ENCODE data around the gene TBC1D22B. TPM values are rescaled to one million over a fixed set of nuclear protein-coding genes. Genes with fewer than 3 reads are reported as not detected.

Gene TBC1D22B
- total and polyA plus RNA-seq, 2 of the 13 experiments (the other 11 are each of a cell fraction or from before 2014, with no cell fraction given): 9.7 to 12.9 TPM

DNA sequence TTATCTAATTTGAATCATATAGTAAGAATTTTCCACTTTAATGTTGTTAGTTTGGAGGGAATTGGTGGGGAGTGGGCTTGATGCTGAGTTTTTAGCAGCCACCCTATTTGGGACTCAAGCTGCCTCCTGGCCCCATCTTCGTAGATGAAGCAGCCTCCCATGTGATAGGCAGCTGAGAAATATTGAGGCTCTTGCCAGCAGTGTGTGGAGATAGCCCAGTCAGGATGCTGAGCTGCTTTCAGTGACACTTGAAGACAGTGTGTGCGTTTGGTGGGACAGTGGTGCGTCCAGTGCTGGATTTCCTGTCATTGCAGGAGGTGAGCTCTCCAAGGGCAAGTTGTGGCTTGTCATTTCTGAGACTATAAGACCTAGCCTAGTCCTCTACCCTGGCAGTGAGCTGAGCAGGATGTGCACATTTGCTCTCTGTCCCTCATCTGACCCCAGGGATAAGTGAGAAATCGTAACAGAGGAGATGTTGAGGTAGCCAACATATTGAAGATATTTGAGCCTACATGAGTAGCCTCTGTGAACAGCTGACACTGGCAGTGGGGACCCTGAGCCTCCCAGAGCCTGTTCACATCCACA, 48.4 kb downstream of the TBC1D22B start:
- Histone ChIP-seq H3K36me3 (replicated peaks in 1 of 2; ENCODE audit: control insufficient read depth in 1 of 2, insufficient read depth in 2 of 2, low read length in 2 of 2) (peaks cover 15 to 52% of the 10 kb centered on the region in 2 experiments; a peak in 4 of 5 replicates), H3K9me3 (ENCODE audit: low read length) (no peaks in the 10 kb centered on the region), H3K27me3 (ENCODE audit: control insufficient read depth in 1 of 2, insufficient read depth in 2 of 2, low read length in 2 of 2) (no peaks in the 10 kb centered on the region), H3K4me2 (ENCODE audit: low read depth, low read length) (no peak overlapping the region), H3K79me2 (ENCODE audit: insufficient read depth, low read length) (no peaks in the 10 kb centered on the region), H3K4me1 (ENCODE audit: insufficient read depth, low read length) (no peaks in the 10 kb centered on the region), H4K20me1 (ENCODE audit: insufficient read depth, low read length) (no peaks in the 10 kb centered on the region), H3K27ac (ENCODE audit: extremely low read length, insufficient read depth, low read length) (no peak overlapping the region), H2AFZ (ENCODE audit: low read length) (no peak overlapping the region), H3K9ac (ENCODE audit: insufficient read depth, low read depth, low read length) (no peak overlapping the region), H3K4me3 (replicated peaks in 1 of 3; ENCODE audit: insufficient read depth in 1 of 3, low read depth in 2 of 3, low read length in 3 of 3) (no peak overlapping the region)
- ATAC-seq (no peak), FAIRE-seq (no peak), DNase-seq (ENCODE audit: low spot score) (no peak)
- no TSS peak for BruUV-seq (replicated peaks)
- WGBS (ENCODE audit: low lambda C conversion rate): 100% methylated on average over 4 of the region's 4 CpGs
- TF ChIP-seq, protein P1, sequence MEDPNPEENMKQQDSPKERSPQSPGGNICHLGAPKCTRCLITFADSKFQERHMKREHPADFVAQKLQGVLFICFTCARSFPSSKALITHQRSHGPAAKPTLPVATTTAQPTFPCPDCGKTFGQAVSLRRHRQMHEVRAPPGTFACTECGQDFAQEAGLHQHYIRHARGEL (CRISPR knock-in tag; IDR thresholded peaks at IDR 0.05): no peak
- TF ChIP-seq THAP11 (CRISPR knock-in tag; IDR thresholded peaks at IDR 0.05): no peak
- no peak for TF ChIP-seq RFX1 (IDR thresholded peaks at IDR 0.05)
- no peak for TF ChIP-seq MTF2 (CRISPR knock-in tag; IDR thresholded peaks at IDR 0.05; ENCODE audit: borderline replicate concordance)
- TF ChIP-seq, protein P2, sequence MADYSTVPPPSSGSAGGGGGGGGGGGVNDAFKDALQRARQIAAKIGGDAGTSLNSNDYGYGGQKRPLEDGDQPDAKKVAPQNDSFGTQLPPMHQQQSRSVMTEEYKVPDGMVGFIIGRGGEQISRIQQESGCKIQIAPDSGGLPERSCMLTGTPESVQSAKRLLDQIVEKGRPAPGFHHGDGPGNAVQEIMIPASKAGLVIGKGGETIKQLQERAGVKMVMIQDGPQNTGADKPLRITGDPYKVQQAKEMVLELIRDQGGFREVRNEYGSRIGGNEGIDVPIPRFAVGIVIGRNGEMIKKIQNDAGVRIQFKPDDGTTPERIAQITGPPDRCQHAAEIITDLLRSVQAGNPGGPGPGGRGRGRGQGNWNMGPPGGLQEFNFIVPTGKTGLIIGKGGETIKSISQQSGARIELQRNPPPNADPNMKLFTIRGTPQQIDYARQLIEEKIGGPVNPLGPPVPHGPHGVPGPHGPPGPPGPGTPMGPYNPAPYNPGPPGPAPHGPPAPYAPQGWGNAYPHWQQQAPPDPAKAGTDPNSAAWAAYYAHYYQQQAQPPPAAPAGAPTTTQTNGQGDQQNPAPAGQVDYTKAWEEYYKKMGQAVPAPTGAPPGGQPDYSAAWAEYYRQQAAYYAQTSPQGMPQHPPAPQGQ (CRISPR knock-in tag; IDR thresholded peaks at IDR 0.05; ENCODE audit: borderline replicate concordance): no peak
- no peak for TF ChIP-seq PCBP2 (optimal IDR thresholded peaks at IDR 0.05; ENCODE audit: low read depth, low read length, poor library complexity, severe bottlenecking)
- TF ChIP-seq, protein P3, sequence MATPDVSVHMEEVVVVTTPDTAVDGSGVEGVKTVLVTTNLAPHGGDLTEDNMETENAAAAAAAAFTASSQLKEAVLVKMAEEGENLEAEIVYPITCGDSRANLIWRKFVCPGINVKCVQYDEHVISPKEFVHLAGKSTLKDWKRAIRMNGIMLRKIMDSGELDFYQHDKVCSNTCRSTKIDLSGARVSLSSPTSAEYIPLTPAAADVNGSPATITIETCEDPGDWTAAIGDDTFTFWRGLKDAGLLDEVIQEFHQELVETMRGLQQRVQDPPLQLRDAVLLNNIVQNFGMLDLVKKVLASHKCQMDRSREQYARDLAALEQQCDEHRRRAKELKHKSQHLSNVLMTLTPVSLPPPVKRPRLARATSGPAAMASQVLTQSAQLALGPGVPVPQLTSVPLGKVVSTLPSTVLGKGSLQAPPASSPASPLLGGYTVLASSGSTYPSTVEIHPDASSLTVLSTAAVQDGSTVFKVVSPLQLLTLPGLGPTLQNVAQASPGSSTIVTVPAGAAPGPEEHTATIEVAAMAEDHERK (CRISPR knock-in tag; IDR thresholded peaks at IDR 0.05; ENCODE audit: low read depth): no peak
- TF ChIP-seq JUNB (CRISPR knock-in tag; IDR thresholded peaks at IDR 0.05; ENCODE audit: borderline replicate concordance): no peak
- TF ChIP-seq CC2D1A (CRISPR knock-in tag; IDR thresholded peaks at IDR 0.05): no peak
- CTCF ChIA-PET (ENCODE audit: low intra/inter-chr PET ratio, low total read pairs): no interaction called here
- intact Hi-C loops (cut with micrococcal nuclease; ENCODE audit: unreplicated experiment): loop anchor here (2.0 kb wide), 1 partner anchor 73 kb away; no protein-coding TSS in a partner anchor
- POLR2A ChIA-PET: interaction anchor here (0.6 kb wide), 1 partner anchor 19 kb away, joined by 3 read pairs; no protein-coding TSS in a partner anchor
- in situ Hi-C loops (cut with HindIII; ENCODE audit: extremely low pct_ligation_motif_present, low pct_unique_long_range_greater_than_20kb): no loop called here

Measured in HepG2 (cell line).